NCI-H748 (cell line): ENCODE data around the gene NR3C1.

ENCODE experiments used
- DNase-seq: peaks from one replicate; lab custom pipeline; 2025; ENCODE audit not compliant: unreplicated experiment; lab: John Stamatoyannopoulos, UW

The NR3C1 gene

DNA sequence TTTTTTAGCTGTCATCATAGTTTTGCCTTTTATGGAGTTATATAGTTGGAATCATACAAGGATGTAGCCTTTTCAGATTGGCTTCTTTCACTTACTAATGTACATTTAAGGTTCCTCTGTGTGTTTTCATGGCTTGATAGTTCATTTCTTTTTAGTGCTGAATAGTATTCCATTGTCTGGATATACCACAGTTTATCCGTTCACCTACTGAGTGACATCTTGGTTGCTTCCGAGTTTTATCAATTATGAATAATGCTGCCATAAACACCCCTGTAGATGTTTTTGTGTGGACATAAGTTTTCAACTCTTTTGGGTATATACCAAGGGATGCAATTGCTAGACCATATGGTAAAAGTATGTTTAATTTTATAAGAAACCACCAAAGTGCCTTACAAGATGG is 136.3 kb downstream of the NR3C1 start:
- DNase-seq: no peak

DNA sequence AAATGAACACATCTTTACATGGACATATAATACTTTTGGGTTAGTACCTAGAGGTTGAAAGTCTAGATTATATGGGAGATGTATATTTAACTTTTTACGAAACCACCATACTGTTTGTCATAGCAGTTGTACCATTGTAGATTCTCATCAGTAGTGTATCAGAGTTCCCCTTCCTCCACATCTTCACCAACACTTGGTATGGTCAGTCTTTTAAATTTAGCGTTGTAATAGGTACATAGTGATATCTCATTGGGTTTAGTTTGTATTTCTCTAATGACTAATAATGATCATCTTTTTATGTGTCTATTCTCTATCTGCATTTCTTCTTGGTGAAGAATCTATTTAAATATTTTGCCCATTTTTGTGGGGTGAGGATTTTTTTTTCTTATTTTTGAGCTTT is 137.5 kb downstream of the NR3C1 start:
- DNase-seq: no peak

DNA sequence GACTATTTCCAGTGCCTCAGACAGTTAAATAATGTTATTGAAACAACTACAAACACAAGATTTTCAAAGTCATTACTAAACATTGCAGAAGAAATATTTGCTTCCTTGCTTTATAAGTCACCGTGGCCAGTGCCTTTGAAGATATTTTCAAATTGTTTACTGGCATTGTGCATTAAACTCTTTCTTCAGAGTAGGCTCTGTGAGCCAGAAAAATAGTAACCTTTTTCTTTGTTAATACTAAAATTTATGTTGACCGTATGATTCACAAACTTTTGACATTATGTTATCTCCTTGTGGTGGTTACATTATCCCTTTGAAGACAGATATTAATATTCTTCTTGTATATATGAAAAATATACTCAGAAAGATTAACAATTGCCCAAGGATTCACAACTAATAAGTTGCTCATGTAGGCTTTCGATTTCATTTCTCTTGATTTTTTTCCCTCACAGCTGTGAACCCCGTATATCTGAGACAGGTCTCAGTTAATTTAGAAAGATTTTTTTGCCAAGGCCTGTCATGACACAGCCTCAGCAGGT is 140.1 kb downstream of the NR3C1 start:
- no peak for DNase-seq

DNA sequence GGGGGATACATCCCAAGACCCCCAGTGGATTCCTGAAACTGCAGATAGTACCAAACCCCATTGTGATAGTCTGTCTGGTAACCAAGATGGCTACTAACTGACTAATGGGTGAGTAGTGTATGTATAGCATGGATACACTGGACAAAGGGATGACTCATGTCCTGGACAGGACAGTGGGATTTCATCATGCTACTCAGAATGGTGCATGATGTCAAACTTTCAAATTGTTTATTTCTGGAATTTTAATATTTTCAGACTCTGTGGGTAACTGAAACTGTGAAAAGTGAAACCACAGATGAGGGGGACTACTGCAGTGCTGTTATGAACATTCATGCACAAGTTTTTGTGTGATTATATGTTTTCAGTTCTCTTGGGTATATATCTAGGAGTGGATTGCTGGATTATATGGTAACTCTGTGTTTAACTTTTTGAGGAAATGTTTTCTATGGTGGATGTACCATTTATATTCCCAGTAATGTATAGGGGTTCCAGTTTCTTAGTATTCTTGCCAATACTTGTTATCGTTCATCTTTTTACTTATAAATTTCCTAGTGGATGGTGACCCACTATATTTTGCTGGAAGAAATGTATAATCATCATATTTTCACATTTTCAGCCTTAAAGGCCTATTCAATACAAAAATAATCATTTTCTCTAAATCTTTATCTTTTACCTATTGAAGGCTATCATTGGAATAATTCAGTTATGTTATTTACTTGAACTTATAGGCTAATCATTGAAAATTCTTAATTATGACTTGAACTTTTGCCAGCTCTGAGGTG is 140.9 kb downstream of the NR3C1 start:
- DNase-seq: no peak

DNA sequence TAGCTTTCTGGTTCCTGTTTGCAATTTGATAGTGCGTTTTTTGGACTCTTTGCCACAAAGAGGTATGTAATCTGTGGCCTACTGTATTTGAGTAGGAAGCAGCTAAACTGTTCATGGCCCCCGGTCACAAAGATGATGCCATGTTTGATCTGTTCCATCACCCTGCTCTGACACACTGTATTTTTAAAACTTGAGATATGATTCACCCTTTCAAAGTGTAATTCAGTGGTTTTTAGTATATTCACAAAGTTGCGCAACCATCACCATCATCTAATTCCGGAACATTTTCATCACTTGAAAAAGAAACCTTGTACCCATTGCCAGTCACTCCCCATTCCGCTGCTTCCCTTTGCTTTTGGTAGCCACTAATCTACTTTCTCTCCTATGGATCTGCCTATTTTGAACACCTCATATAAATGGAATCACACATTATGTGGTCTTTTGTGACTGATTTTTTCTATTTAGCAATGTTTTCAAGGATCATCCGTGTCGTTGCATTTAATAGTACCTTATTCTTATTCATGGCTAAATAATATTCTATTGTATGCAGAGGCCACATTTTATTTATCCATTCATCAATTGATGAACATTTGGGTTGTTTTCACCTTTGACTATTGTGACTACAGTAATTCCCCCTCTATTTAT is 141.6 kb downstream of the NR3C1 start:
- DNase-seq: no peak

DNA sequence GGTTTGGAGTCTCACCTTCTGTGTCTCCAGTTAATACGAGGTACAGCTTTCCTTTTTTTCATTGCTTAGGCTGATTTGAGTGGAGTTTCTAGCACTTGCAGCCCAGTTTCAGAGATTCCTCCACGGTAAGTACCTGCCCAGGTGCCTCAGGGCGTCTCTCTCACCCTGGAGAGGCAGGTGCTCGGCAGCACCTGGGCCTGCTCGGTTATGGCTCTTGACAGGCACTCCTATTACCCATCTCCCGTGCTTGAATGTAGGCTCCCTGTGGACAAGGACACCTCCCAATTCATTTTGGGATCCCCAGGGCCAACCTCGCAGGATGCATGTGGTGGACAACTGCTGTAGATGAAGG is 144.3 kb downstream of the NR3C1 start:
- no peak for DNase-seq

DNA sequence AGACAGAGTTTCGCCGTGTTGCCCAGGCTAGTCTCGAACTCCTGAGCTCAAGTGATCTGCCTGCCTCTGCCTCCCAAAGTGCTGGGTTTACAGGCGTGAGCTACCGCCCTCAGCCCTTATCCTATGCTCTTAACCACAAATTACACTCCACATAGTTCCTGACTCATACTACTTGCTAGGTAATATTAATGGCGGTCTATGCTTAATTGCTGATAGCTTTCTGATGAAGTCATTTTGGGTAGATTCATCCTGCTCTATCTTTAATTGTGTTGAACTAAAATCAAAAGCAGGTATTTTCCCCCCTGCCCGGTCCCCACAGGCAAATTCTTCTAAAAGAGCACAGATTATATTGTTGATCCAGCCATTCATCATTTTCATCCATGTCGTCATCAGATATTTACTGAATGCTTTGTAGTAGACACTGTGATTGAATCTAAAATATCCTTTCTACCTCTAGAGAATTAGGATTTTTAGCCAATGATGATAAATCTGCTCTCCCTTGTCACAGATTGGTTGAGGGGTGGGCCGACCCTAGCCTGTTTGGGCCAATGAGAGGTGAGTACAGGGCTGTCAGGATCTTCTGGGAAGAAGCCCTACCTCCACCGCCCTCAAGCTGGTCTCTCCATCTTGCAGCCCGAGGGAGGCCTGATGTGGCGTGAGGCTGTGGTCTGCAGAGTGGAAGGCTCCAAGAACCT is 144.8 kb downstream of the NR3C1 start:
- DNase-seq: no peak

DNA sequence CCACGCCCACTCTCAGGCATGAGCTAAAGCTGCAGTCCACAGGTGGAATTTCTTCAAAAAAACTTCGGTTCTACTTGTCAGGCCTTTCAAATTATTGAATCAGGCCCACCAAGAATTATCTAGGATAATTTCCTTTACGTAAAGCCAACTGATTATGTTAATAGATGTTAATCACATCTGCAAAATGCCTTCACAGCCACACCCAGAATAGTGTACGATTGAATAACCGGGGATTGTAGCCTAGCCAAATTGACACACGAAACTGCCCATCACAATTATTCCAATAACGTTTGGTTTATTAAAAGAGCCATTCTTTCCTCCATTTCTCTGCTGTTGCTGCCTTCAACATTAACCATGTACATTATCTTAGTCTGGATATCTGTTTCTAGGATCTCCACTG is 148.7 kb downstream of the NR3C1 start:
- DNase-seq: no peak

DNA sequence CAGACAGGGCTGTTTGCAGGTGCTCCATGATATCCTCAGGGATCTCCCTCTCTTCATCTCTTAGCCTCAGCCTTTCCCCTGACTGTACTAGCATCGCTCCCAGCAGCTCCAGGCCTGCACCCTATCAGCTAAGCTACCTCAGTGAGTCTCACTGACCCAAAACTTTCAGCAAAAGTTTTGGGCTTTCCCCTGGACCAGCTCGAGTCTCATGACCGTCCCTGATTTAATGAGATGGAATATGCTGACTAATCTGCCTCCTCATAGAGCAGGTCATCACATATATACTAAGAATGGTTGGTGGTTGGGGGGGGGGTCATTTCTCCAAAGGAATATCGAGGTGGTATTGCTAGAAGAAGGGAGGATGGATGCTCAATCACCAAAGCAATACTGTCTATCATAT is 151.5 kb downstream of the NR3C1 start:
- no peak for DNase-seq

DNA sequence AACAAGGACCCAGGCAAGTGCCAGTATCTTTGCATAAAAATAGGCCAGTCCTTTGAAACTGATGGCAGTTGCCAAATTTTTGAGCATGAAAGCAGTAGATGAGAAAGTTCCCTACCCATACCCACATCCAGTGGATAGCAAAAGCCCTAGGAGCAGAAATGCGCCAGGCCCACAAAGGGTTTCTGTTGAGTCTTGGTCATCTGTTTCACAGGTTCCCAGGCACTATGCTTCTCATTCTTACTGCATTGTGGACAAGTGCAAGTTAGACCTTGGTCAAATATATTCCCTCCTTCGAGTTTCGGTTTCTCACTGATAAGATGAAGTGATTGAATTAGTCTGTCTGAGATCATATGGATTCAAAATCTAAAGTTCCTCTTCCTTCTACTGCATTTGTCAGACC is 152.3 kb downstream of the NR3C1 start:
- DNase-seq: no peak

DNA sequence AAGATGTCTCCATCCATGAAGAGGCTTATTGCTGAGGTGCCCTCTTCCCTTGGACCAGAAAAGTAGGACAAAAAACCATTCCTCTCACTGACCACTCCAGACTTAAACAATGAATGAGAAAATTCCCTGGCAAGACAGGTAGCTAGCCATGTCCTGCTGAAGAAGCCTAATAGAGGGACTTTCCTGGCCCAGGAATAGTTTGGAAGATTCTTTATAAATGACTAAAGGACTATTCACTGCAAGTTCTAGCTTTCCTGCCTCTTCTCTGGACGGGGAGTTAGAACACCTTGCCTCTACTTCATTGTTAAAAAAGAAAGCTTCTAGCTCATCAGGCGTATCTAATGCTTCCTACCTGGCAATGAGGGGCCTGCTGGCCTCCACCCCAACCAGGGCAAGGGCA is 153.6 kb downstream of the NR3C1 start:
- DNase-seq: no peak

DNA sequence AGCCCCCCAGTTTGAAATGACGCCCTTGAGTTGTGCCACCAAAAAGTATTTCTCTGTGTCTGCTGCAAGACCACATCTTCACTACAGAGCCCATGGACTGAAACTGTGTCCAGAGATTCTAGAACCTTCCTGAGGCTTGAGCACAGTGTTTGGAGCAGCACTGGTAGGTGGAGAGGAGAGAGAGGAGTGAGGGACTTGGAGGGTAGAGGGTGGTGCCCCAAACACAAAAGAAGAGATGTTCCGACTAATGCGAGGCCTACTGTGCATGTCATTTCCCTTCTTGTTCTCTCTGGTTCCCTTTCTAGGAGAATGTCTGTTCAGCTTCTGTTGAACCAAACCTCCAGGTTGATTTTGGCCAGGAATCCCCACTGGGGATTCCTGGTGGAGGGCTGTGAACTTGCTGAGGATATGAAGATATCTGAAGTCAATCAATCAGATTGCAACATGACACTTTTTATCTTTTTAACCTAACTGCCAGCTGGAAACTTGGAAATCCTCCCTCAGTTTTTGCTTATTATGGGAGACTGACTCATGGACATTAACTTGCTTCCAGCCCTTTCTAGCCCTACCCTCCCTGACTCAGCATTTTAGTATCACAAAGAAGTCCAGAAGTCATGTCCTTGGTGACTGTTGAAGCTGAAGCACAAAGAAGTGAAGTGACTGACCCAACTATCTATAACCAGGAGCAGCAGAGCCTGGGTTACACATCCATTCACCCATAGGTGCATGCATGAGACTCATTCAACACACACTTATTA is 154.5 kb downstream of the NR3C1 start:
- no peak for DNase-seq

DNA sequence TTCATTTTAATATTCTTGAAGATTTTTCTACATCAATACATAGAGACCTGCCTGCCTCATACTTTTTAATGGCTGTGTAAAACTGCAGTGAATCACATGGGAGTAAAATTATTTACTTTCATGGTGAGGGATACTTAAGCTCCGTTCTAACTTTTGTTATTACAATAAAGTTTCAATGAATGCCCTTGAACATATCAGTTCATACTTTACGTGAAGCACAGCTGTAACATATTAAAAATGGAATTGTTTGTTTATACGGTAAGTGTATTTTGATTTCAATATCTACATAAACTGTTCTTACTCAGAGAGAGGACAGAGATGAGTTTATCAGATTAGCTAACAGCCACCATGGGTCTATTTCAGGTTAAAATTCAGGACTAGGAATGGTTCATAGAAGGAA is 155.1 kb downstream of the NR3C1 start:
- no peak for DNase-seq

DNA sequence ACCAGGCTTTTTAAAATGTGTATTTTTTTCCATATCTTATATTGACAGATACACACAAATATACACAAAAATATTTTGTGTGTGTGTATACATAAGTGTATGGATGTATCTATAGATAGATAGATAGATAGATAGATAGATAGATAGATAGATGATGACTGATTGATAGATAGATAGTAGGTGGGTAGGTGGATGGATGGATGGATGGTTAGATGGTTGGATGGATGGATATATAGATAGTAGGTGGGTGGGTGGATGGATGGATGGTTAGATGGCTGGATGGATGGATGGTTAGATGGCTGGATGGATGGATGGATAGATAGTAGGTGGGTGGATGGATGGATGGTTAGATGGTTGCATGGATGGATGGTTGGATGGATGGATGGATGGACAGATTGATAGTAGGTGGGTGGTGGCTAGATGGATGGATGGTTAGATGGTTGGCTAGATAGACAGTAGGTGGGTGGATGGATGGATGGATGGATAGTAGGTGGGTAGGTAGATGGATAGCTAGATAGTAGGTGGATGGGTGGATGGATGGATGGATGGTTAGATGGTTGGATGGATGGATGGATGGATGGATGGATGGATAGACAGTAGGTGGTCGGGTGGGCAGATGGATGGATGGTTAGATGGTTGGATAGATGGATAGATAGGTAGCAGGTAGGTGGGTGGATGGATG is 156.2 kb downstream of the NR3C1 start:
- DNase-seq: no peak

DNA sequence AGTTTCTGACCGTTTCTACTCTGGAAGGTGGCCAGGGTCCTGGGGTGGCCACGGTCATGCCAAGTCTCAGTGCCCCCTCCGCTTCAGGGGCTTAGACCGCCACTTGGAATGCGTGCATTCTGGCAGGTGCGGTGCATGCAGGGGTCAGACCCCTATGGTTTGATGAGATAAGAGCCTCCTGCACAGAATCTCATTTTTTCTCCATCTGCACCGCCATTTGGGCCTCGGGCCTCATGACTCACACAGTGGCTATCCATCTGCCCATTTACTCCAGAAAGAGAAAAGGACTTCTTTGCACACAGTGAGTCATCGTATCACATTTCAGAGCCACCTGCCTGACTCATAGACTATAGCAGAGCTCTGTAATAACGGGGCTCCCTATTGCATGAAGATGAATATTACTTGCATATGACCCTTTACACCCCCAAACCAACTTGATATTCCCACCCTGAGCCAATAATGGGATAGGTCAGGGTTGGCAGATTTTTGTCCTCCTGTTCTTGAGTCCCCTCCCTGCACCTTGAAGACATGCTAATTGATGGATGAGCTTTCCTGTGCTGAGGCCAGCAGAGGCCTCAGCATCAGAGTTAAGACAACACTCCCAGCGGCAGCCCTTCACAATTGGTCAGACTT is 157.4 kb downstream of the NR3C1 start:
- peak; percentile 91 for DNase-seq

DNA sequence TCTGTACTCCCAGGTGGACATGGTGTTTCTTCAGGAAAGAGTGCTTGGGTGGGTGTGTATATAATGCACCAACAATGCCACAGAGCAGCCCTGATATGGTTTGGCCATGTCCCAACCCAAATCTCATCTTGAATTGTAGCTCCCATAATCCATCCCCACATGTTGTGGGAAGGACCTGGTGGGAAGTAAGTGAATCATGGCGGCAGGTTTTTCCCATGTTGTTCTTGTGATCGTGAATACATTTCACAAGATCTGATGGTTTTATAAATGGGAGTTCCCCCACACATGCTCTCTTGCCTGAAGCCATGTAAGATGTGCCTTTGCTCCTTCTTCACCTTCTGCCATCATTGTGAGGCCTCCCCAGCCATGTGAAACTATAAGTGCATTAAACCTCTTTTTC is 158.5 kb downstream of the NR3C1 start:
- DNase-seq: no peak

DNA sequence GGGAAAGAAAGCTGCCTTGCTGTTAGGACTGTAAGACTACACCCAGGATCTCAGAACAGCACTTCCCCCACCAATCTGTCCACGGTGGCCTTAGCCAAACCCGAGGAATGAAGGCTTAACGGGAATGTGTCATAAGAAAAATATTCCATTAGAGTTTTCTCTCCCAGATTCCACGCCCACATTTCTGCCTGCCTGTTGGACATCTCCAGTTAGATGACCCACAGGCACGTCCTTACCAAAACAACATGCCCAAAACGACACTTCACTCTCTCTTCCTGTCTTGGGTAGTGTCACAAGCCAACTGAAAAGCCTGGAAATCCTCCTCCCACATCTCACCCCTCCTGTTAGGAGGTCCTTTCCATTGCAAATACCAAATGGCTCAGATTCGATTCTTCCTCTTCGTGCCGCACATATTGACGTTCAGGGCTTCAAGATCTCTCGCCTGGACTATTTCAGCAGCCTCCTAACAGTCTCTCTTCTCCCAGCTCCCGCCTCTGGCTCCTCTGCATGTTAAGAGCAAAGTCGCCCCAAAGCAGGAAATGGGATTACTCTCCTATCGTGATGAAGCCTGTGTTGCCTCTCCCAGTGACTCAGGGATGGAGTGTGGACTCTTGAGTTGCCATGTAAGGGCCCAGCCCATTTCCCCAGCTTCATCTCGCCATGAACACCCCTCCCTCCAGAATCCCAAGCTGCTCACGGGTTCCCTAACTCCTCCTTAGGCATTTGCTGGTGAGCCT is 159.3 kb downstream of the NR3C1 start:
- no peak for DNase-seq

DNA sequence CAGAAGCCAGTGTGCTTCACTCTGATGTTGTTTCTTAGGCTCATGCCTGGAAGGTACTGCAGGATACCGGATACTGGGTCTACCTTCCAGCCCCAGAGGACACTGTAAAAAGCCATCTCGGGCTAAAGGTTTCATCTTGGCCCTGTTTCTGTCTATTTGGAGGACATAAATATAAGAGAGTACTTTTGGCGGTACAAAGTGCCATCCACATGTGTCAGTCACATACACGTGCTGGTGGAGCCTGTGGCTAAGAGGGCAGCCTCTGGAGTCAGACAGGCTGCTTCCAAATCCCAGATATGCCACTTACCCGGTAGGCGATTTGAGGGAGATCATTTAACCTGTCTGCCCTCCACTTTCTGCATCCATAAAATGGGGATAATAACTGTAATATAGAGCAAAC is 160.4 kb downstream of the NR3C1 start:
- no peak for DNase-seq

DNA sequence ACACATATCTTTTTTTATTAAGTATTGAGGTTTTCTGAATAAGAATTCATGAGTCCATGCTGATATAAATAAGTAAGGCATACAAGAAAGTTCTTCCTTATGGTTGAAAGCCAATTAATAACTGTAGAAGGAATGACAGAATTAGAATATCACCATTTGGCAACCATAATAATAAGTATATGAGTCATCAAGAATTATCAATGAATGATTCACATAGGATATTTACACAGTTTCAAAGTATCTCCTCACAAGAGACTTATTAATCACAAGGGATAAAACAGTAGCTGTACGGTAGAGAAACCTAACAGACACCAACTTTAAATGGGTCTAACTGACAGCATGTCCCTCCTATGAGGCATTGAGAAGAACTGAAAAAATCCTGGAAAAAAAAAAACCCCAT is 161.6 kb downstream of the NR3C1 start:
- DNase-seq: no peak
